ENCODE results near the gene JPT2.

- TF ChIP-seq BRCA1 (IDR thresholded peaks at IDR 0.05; ENCODE audit: low read depth, low read length) (no peak), NR2F1 (conservative IDR thresholded peaks at IDR 0.05) (no peak), SREBF1 (IDR thresholded peaks at IDR 0.05; ENCODE audit: low read length) (no peak), CTCF (IDR thresholded peaks at IDR 0.05 in 2 of 3, conservative IDR thresholded peaks at IDR 0.05 in 1 of 3; ENCODE audit: control insufficient read depth in 2 of 3, extremely low read depth in 1 of 3, insufficient read depth in 1 of 3, low read depth in 3 of 3, low read length in 3 of 3) (no peak), ATF7 (IDR thresholded peaks at IDR 0.05; ENCODE audit: low read depth) (no peak), EZH2 (IDR thresholded peaks at IDR 0.05; ENCODE audit: borderline replicate concordance, control insufficient read depth, low read depth, low read length) (no peak), RAD21 (IDR thresholded peaks at IDR 0.05; ENCODE audit: insufficient read depth, low read depth, low read length) (no peak)
- TF ChIP-seq, protein P1, sequence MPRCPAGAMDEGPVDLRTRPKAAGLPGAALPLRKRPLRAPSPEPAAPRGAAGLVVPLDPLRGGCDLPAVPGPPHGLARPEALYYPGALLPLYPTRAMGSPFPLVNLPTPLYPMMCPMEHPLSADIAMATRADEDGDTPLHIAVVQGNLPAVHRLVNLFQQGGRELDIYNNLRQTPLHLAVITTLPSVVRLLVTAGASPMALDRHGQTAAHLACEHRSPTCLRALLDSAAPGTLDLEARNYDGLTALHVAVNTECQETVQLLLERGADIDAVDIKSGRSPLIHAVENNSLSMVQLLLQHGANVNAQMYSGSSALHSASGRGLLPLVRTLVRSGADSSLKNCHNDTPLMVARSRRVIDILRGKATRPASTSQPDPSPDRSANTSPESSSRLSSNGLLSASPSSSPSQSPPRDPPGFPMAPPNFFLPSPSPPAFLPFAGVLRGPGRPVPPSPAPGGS (IDR thresholded peaks at IDR 0.05; ENCODE audit: borderline replicate concordance, insufficient read depth, low read depth, low read length, poor library complexity, severe bottlenecking): no peak
These were observed 46.8 kb upstream of the JPT2 start for GRCh38 chr16:1631230-1631629.
